Measurements from ENCODE around the gene BRMS1L.

DNA sequence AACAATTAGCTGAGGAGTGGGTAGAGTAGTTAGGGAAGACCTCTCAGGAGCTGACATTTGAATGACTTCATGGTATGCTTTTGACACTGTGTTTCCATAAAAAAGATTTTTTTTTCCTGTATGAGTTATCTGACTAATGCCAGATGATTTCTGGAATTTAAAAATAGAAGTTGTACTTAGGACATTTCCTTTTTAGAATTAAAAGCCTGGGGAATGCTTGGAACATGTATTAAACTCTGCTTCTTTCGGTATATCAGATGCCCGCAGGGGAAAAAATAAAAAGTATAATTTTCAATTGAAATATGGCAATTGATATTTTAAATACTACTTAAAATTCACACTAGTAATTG, 41.1 kb downstream of the BRMS1L start:
- no peak for TF ChIP-seq CTCF (IDR thresholded peaks at IDR 0.05)
- TF ChIP-seq POLR2A (IDR thresholded peaks at IDR 0.05): no peak

Data from body of pancreas (tissue), 4 donors.